H1 (cell line): ENCODE measurements around the gene NEURL1.

ENCODE experiments used
- BCL11A ChIP-seq, 2 experiments: IDR thresholded peaks; one replicate each; pipeline ENCODE4 v1.6.1; 2011; ENCODE audit warnings: low read depth in 2 of 2, low read length in 2 of 2, mild to moderate bottlenecking in 2 of 2
- CEBPB ChIP-seq: IDR thresholded peaks from 2 replicates; pipeline ENCODE4 v1.6.1; 2012; ENCODE audit warnings: low read depth, low read length
- CHD1 ChIP-seq: IDR thresholded peaks from 2 replicates; pipeline ENCODE4 v1.6.1; 2012; ENCODE audit warnings: low read depth, low read length, improper control_type of control experiment
- EP300 ChIP-seq, 2 experiments: IDR thresholded peaks; 1 replicate in 1 of 2; 2 replicates in 1 of 2; pipeline ENCODE4 v1.6.1; 2011 to 2012; ENCODE audit warnings: low read depth in 2 of 2, low read length in 2 of 2, mild to moderate bottlenecking in 2 of 2, borderline replicate concordance in 1 of 2, inconsistent platforms in 1 of 2, moderate library complexity in 1 of 2
- EZH2 ChIP-seq: fragments of 200-600 bp; sonication (generic); IDR thresholded peaks from 2 replicates; pipeline ENCODE4 v1.7.1; 2012; ENCODE audit warnings: low read depth, mild to moderate bottlenecking, moderate library complexity, low read length, inconsistent platforms; ENCODE audit not compliant: severe bottlenecking
- JUND ChIP-seq: IDR thresholded peaks from 2 replicates; pipeline ENCODE4 v1.6.1; 2011; ENCODE audit warnings: mild to moderate bottlenecking, improper control_type of control experiment, low read length
- NRF1 ChIP-seq: IDR thresholded peaks from 2 replicates; pipeline ENCODE4 v1.6.1; 2011; ENCODE audit warnings: mild to moderate bottlenecking, low read depth, low read length, improper control_type of control experiment
- POLR2A ChIP-seq, 2 experiments: IDR thresholded peaks; 1 replicate in 1 of 2; 2 replicates in 1 of 2; pipeline ENCODE4 v1.6.1; 2011; ENCODE audit warnings: low read depth in 2 of 2, low read length in 2 of 2, mild to moderate bottlenecking in 2 of 2; ENCODE audit errors: control extremely low read depth in 1 of 2
- POLR2AphosphoS5 ChIP-seq: IDR thresholded peaks from 2 replicates; pipeline ENCODE4 v1.6.1; 2011; ENCODE audit warnings: low read depth, low read length
- POU5F1 ChIP-seq: IDR thresholded peaks from 2 replicates; pipeline ENCODE4 v1.6.1; 2011; ENCODE audit warnings: low read depth, mild to moderate bottlenecking, low read length, moderate library complexity
- RNF2 ChIP-seq: fragments of 200-900, 300-1000 bp; sonication (generic); IDR thresholded peaks from 2 replicates; pipeline ENCODE4 v1.7.1; 2016; ENCODE audit warnings: borderline replicate concordance, low read depth, mild to moderate bottlenecking, antibody characterized with exemption, low read length; ENCODE audit not compliant: poor library complexity, severe bottlenecking; ENCODE audit errors: missing control alignments
- TAF1 ChIP-seq: IDR thresholded peaks from 2 replicates; pipeline ENCODE4 v1.6.1; 2011; ENCODE audit warnings: mild to moderate bottlenecking, low read depth, low read length
- ZNF274 ChIP-seq: IDR thresholded peaks from 2 replicates; pipeline ENCODE4 v1.7.0; 2012; ENCODE audit warnings: low read length, borderline replicate concordance; ENCODE audit errors: extremely low read depth
- TF ChIP-seq, protein P1 (sequence below), 3 experiments: IDR thresholded peaks; 1 replicate in 2 of 3; 2 replicates in 1 of 3; pipeline versions ENCODE4 v1.5.1 to v1.6.1; 2011; ENCODE audit warnings: low read length in 3 of 3, mild to moderate bottlenecking in 3 of 3, inconsistent platforms in 2 of 3, low read depth in 1 of 3, moderate library complexity in 1 of 3; ENCODE audit not compliant: insufficient read depth in 1 of 3; ENCODE audit errors: control extremely low read depth in 1 of 3

DNA sequence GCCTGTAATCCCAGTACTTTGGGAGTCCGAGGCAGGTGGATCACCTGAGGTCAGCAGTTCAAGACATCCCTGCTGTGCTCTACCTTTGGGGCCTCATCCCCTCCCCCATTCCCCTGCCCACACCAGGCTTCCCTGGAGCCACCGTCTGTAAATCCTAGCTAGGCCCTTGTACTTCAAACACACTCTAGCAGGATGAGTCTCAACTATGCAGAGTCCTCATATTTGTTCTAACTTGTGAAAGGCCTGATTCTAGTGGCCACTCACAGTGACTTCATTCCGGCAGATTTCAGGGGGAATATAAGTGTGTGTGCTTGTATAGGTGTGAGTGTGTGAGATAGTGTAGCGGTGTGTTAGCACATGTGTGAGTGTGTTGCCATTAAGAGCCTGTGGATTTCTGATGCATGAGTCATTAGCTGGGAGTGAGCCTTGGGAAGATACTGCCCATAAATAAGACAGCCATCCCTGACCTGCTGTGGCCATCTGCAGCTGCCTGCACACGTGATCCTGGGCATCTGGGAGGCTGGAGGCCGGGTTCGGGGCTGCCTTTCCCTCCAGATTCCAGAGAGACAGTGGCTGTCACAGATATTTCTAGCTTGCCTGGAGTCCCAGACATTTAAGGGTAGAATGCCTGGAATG lies 1.7 kb upstream of the NEURL1 start:
- TF ChIP-seq, protein P1, sequence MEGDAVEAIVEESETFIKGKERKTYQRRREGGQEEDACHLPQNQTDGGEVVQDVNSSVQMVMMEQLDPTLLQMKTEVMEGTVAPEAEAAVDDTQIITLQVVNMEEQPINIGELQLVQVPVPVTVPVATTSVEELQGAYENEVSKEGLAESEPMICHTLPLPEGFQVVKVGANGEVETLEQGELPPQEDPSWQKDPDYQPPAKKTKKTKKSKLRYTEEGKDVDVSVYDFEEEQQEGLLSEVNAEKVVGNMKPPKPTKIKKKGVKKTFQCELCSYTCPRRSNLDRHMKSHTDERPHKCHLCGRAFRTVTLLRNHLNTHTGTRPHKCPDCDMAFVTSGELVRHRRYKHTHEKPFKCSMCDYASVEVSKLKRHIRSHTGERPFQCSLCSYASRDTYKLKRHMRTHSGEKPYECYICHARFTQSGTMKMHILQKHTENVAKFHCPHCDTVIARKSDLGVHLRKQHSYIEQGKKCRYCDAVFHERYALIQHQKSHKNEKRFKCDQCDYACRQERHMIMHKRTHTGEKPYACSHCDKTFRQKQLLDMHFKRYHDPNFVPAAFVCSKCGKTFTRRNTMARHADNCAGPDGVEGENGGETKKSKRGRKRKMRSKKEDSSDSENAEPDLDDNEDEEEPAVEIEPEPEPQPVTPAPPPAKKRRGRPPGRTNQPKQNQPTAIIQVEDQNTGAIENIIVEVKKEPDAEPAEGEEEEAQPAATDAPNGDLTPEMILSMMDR (IDR thresholded peaks at IDR 0.05; ENCODE audit: control extremely low read depth in 1 of 3, insufficient read depth in 1 of 3, low read depth in 1 of 3, low read length in 3 of 3): no peak
- TF ChIP-seq EZH2 (no peak), ZNF274 (no peak), POLR2A (IDR thresholded peaks at IDR 0.05; ENCODE audit: control extremely low read depth in 1 of 2, low read depth in 2 of 2, low read length in 2 of 2) (no peak), JUND (no peak), CHD1 (no peak), POLR2AphosphoS5 (no peak), RNF2 (no peak), CEBPB (no peak), NRF1 (no peak), POU5F1 (no peak), TAF1 (no peak), EP300 (IDR thresholded peaks at IDR 0.05; ENCODE audit: borderline replicate concordance in 1 of 2, low read depth in 2 of 2, low read length in 2 of 2) (no peak), BCL11A (IDR thresholded peaks at IDR 0.05; ENCODE audit: low read depth in 2 of 2, low read length in 2 of 2) (no peak)
